Esophagus muscularis mucosa (tissue), 4 donors: Measurements from ENCODE around the gene FCGR3B.
"Not testable (repeated sequence)": the region's sequence is repeated elsewhere in the genome, so short reads cannot be mapped to it uniquely, and the experiment has no call there.

Source experiments
- CTCF ChIP-seq, 3 experiments: fragments of 200-600 bp in 2 of 3; fragments of 450-650 bp in 1 of 3; sonication (generic) in 2 of 3; IDR thresholded peaks; one replicate each; pipeline ENCODE4 v1.5.1; 2017 to 2019; ENCODE audit warnings: antibody characterized with exemption in 3 of 3, mild to moderate bottlenecking in 2 of 3, moderate library complexity in 1 of 3
- EP300 ChIP-seq: sonication (generic); formaldehyde crosslinking; IDR thresholded peaks from one replicate; pipeline ENCODE4 v1.6.1; 2017; ENCODE audit warnings: antibody characterized with exemption
- POLR2A ChIP-seq: fragments of 450-650 bp; IDR thresholded peaks from one replicate; pipeline ENCODE4 v1.6.1; 2017; ENCODE audit warnings: antibody characterized with exemption, moderate library complexity, mild to moderate bottlenecking, low read depth
- POLR2AphosphoS5 ChIP-seq, 2 donors: sonication (generic); formaldehyde crosslinking; IDR thresholded peaks; one replicate each; pipeline ENCODE4 v1.6.1; 2017; ENCODE audit warnings: antibody characterized with exemption in 2 of 2

DNA sequence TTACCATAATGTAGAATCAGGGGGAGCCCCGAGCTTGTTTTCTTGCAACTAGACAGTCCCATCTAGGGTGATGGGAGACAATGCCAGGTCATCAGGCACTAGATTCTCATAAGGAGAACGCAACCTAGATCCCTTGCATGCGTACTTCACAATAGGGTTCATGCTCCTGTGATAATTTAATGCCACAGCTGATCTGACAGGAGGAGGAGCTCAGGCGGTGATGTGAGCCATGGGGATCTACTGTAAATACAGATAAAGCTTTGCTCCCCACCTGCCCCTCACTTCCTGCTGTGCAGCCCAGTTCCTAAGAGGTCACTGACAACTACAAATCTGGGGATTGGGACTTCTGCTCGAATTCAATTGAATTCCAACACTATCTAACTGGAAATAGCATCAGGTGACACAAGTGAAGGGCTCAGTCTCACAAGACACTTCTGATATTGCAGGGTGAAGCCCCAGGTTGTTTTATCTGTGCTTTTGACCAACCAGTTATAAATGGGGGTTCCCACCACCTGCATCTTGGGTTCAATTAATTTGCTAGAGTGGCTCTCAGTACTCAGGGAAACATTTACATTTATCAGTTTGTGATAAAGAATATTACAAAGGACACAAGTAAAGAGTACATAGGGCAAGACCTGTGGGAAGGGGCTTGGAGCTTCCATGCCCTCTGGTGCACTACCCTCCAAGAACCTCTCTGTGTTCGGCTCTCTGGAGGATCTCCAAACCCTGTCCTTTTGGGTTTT is 7.4 kb upstream of the FCGR3B start:
- TF ChIP-seq CTCF (IDR thresholded peaks at IDR 0.05); POLR2A; POLR2AphosphoS5 (IDR thresholded peaks at IDR 0.05); EP300: not testable (repeated sequence)
